ENCODE measurements around the gene SYCE1L.

Gene SYCE1L, protein sequence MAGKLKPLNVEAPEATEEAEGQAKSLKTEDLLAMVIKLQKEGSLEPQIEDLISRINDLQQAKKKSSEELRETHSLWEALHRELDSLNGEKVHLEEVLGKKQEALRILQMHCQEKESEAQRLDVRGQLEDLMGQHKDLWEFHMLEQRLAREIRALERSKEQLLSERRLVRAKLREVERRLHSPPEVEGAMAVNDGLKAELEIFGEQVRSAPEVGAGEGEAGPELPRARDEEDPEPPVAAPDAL

DNA sequence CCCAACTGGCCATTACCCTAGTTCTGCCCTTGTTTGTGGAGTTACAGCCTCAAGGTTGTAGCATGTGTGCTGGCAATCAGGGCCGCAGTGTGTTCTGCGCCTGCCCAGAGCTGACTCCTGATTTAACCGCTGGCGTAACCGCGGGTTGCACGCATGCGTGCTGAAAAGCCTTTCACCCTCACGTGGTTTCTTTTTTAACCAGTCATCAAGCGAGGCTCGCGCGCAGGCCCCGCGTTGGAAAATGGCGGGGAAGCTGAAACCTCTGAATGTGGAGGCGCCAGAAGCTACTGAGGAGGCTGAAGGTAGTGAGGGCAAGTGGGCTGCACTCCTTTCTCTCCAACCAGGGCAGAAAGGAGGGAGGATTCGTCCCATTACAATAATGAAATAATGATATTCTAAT, at the start of gene SYCE1L:
Gene SYCE1L, plus strand, starts transcription at position 198 of the 400 bp plus-strand sequence. Its CDS starts 44 bp downstream, at position 242.
- no peak for TF ChIP-seq GATA2 (IDR thresholded peaks at IDR 0.05; ENCODE audit: low read depth, low read length)
- TF ChIP-seq GATA3 (IDR thresholded peaks at IDR 0.05; ENCODE audit: low read depth, low read length), result no peak

- TF ChIP-seq GATA3 (IDR thresholded peaks at IDR 0.05; ENCODE audit: low read depth, low read length) (no peak), GATA2 (IDR thresholded peaks at IDR 0.05; ENCODE audit: low read depth, low read length) (no peak)
These were observed 41.7 kb upstream of the SYCE1L start for GRCh38 chr16:77157346-77158058.

DNA sequence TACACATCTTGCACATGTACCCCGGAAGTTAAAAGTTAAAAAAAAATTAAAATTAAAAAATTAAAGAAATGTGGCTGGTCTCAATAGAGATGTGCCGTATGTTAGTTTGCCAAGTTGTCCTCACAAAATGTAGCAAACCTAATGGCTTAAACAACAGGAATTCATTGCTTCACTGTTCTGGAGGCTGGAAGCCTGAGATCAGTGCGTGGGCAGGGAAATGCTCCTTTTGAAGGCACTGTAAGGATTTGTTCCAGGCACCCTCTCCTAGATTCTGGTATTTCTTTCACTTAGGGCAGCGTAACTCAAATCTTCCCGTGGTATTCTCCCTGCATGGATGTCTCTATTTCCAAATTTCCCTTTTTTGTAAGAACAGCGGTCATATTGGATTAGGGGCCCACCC, 40.9 kb upstream of the SYCE1L start:
- no peak for TF ChIP-seq GATA3 (IDR thresholded peaks at IDR 0.05; ENCODE audit: low read depth, low read length)
- no peak for TF ChIP-seq GATA2 (IDR thresholded peaks at IDR 0.05; ENCODE audit: low read depth, low read length)

DNA sequence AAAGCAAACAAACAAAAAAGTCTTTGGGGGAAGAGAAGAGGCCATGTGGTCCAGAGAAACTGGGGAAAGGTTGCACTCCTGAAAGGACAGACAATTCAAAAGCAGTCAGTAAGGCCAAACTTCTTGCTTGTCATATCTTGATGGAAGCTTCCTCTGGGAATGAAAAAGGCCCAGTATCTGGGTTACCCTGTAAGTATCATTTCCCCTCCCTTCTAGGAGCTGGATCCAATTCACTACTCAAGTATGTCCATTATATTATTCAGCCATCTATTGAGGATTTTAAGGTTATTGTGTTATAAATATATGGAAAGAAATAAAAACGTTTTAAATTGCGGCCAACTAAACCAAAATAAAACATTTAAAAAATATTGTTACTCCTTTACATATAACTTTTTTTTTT, 34.2 kb upstream of the SYCE1L start:
- TF ChIP-seq GATA2 (IDR thresholded peaks at IDR 0.05; ENCODE audit: low read depth, low read length) (no peak), GATA3 (IDR thresholded peaks at IDR 0.05; ENCODE audit: low read depth, low read length) (no peak)

GRCh38 chr16:77166726-77167125, 32.5 kb upstream of the SYCE1L start:
- TF ChIP-seq GATA3 (IDR thresholded peaks at IDR 0.05; ENCODE audit: low read depth, low read length) (no peak), GATA2 (IDR thresholded peaks at IDR 0.05; ENCODE audit: low read depth, low read length) (no peak)

DNA sequence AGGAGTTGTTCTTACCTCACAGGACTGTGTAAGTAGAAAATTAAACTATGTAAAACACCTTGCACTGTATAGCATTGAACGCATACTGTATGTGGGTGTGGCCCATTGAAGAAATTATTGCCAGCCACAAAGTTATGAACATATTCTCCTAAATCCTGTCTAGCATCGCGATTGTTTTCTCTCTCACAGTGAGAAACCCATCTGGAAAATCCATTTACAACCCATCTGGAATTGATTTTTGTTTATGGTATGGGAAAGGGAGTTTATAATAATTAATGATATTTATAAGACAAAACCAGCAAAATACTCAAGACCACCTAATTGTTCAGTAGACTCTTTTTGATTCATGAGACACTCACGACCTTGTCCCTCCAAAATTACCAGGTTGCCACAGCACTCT, 30.3 kb upstream of the SYCE1L start:
- no peak for TF ChIP-seq GATA2 (IDR thresholded peaks at IDR 0.05; ENCODE audit: low read depth, low read length)
- TF ChIP-seq GATA3 (IDR thresholded peaks at IDR 0.05; ENCODE audit: low read depth, low read length), result no peak

DNA sequence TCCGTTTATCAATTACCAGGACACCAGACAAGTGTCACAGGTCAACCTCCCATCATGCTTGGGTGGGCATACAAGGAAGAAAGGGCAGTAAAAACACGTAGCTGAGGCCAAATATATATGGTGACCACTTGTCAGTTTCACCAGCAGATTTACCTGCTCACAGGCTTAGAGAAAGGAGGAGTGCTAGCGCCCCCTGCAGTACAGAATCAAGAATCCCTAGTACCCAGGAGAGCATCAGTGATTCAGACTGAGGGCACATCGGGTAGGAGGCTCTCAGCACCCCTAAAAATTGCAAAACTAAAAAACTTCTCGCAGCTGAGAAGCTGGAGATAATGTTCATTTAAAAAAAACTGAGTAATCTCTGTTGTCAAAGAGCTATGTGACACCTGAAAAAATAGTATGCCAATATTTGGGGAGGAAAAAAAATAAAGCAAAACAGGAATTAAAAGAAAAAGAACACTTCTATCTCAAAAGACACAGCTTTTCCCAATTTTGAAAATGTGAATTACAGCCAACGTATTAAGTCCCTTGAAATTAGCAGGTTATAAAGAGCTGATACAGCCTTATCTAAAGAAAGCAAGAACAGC, 29.5 kb upstream of the SYCE1L start:
- no peak for TF ChIP-seq GATA2 (IDR thresholded peaks at IDR 0.05; ENCODE audit: low read depth, low read length)
- TF ChIP-seq GATA3 (IDR thresholded peaks at IDR 0.05; ENCODE audit: low read depth, low read length), result no peak

- TF ChIP-seq GATA3 (IDR thresholded peaks at IDR 0.05; ENCODE audit: low read depth, low read length) (no peak), GATA2 (IDR thresholded peaks at IDR 0.05; ENCODE audit: low read depth, low read length) (no peak)
These were observed 28.4 kb upstream of the SYCE1L start for GRCh38 chr16:77170805-77171204.

DNA sequence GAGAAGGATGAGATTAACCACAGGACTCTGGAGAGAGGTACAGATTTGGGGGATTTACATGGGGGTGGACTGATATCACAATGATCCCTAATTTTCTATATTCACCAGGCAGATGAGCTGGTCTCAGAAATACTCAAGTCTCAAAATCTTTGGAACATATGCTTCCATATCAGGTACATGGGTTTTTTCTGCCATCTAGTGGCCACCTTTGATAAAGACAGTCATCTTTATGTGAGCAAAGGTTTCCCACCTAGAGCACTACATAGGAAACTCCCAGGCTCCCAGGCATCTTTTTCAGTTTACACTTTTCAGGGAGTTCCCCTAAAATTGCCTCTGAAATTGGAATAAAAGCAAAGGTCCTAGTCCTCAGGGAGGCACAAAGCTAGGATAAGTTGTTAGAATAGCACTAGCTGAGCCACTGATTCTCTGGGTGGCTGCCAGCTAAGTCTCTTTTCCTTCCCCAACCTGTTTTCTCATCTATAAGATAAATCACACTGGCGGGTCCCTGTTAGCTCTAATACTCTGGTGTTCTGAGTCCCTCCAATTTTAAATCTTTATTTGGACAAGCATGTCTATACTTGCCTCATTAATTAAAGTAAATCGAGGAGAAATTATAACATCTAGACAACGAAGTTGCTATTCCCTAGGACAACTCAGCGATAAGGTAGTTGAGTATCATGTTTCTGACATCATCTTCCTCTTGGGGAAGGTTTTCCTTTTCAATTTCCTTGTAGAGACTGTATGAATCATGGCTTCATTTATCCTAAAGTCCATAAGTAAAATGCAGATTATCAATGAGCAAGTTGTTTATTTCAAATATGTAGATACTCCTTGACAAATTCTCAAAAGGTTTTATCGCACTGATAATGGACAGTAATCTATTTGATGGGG, 27.2 kb upstream of the SYCE1L start:
- TF ChIP-seq GATA2 (IDR thresholded peaks at IDR 0.05; ENCODE audit: low read depth, low read length) (no peak), GATA3 (IDR thresholded peaks at IDR 0.05; ENCODE audit: low read depth, low read length) (no peak)

- TF ChIP-seq GATA2 (IDR thresholded peaks at IDR 0.05; ENCODE audit: low read depth, low read length) (no peak), GATA3 (IDR thresholded peaks at IDR 0.05; ENCODE audit: low read depth, low read length) (no peak)
These were observed 26.3 kb upstream of the SYCE1L start for GRCh38 chr16:77172951-77173350.

DNA sequence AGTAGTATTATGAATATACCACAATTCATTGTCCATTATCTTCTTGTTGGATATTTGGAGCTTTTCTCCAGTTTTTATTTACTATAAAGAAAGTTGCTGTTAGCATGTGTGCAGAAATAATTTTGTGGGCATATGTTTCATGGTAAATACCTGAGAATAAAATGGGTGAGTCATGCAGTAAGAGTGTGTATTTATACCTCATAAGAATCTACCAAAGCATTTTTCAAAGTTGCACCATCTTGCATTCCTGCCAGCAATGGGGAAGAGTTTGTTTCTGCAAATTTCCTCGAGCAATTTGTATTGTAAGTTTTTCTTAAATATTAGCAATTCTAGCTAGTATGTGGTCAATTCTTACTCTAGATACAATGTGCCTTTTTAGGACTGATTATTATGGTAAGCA, 16.1 kb upstream of the SYCE1L start:
- no peak for TF ChIP-seq GATA2 (IDR thresholded peaks at IDR 0.05; ENCODE audit: low read depth, low read length)
- no peak for TF ChIP-seq GATA3 (IDR thresholded peaks at IDR 0.05; ENCODE audit: low read depth, low read length)

DNA sequence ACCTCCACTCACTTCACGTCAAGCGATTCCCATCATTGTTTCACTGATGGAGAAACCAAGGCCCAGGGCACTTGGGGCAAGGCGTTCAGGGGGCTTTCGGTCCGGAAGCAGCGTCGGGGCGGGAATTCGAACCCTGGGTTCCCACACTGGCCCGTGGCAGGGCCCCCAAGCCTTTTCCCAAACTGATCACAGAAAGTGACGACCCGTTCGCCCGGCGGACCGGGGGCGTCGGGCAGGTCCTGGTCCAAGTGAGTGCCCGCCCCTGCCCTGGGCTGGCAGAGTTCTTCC, 9.1 kb upstream of the SYCE1L start:
- TF ChIP-seq GATA3 (IDR thresholded peaks at IDR 0.05; ENCODE audit: low read depth, low read length) (no peak), GATA2 (IDR thresholded peaks at IDR 0.05; ENCODE audit: low read depth, low read length) (no peak)

GRCh38 chr16:77190478-77191258, 8.5 kb upstream of the SYCE1L start, which contains the start of gene MON1B:
TSS of gene MON1B (plus strand) at chr16:77191190. CDS start at chr16:77191486, 296 bp downstream.
- no peak for TF ChIP-seq GATA3 (IDR thresholded peaks at IDR 0.05; ENCODE audit: low read depth, low read length)
- no peak for TF ChIP-seq GATA2 (IDR thresholded peaks at IDR 0.05; ENCODE audit: low read depth, low read length)
